HEK293T (cell line): ENCODE measurements around the gene TMEM97.

Experiments
- CTCF ChIA-PET: fragments of 350-600 bp; formaldehyde crosslinking; extraction: SDS; loops from one replicate; lab custom pipeline; 2021; ENCODE audit warnings: antibody characterized with exemption, inconsistent platforms; lab: Yijun Ruan, JAX
- POLR2A ChIA-PET: fragments of 350-600 bp; formaldehyde crosslinking; extraction: SDS; loops from one replicate; lab custom pipeline; 2020; ENCODE audit warnings: antibody characterized with exemption, inconsistent platforms; lab: Yijun Ruan, JAX
- DNase-seq: peaks from one replicate; pipeline ENCODE4 v3.0.0; 2012; ENCODE audit warnings: mixed read lengths; ENCODE audit errors: extremely low spot score
- FOXA1 ChIP-seq: fragments of 450-650 bp; IDR thresholded peaks from 2 replicates; pipeline ENCODE4 v1.6.1; 2016; ENCODE audit warnings: mild to moderate bottlenecking
- L3MBTL2 ChIP-seq: fragments of 450-650 bp; conservative IDR thresholded peaks from 2 replicates; pipeline ENCODE4 v1.6.1; 2016; ENCODE audit warnings: mild to moderate bottlenecking
- NFRKB ChIP-seq: fragments of 450-650 bp; IDR thresholded peaks from 2 replicates; pipeline ENCODE4 v1.6.1; 2016; ENCODE audit warnings: mild to moderate bottlenecking, moderate library complexity
- SUZ12 ChIP-seq: fragments of 450-650 bp; IDR thresholded peaks from 2 replicates; pipeline ENCODE4 v1.6.1; 2016; ENCODE audit warnings: mild to moderate bottlenecking

The TMEM97 gene

DNA sequence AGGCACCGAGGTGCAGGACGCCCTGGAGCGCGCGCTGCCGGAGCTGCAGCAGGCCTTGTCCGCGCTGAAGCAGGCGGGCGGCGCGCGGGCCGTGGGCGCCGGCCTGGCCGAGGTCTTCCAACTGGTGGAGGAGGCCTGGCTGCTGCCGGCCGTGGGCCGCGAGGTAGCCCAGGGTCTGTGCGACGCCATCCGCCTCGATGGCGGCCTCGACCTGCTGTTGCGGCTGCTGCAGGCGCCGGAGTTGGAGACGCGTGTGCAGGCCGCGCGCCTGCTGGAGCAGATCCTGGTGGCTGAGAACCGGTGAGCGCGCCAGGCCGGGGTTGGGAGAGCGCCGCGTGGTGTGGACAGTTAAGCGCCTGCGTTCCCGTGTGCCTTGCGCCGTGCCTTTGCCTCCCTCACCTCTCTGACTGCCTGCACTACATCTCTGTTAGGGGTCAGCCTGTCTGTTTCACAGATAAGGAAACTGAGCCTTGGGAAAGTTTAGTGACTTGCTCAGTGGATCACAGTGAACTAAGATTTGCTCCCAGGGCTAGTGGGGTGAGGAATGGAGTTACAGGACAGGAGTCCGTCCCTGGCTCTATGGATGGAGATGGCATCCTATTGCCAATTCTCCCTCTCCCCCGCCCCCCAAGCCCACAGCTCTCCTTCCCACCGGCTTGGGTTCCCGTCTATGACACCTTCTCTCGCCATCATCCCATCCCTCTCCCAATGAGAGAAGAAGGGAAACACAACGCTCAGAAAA is 53.4 kb downstream of the TMEM97 start:
- CTCF ChIA-PET = no interaction called here
- TF ChIP-seq NFRKB (no peak), L3MBTL2 (peak; percentile 50)
- POLR2A ChIA-PET = interaction anchor here (0.7 to 6.4 kb wide), 3 partner anchors 15 to 198 kb away, joined by 3 to 64 read pairs (median 3); partner anchors contain the start of gene POLDIP2
- DNase-seq = peak; percentile 21

DNA sequence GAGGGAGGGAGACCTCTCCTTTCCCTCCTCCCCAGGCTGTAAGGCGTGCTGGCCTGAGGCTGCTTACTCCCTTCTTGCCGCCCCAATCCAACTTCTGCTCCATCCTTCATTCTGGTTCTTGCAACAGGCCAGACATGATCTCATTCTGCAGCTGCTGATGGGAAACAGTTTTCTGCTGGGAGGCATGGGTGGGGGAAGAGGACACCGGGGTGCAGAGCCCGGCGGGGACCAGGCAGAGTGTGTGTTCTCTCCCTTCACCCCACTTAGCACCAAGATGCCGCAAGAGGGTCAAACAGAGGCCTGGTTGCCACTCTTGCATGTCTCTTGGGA is 53.9 kb downstream of the TMEM97 start:
- DNase-seq = no peak
- ChIA-PET CTCF (no interaction called here), POLR2A (interaction anchor here (0.9 to 1.0 kb wide), 2 partner anchors 32 to 34 kb away, joined by 3 read pairs; no protein-coding TSS in a partner anchor)
- TF ChIP-seq SUZ12 = no peak
- TF ChIP-seq FOXA1 = no peak
